ENCODE data around the gene CACNA1B. TPM values are rescaled to one million over a fixed set of nuclear protein-coding genes. Genes with fewer than 3 reads are reported as not detected.

The CACNA1B gene
- total RNA-seq, 1 experiment from 2014 or later = 0.34 TPM

- ChIA-PET CTCF (no interaction called here), POLR2A (ENCODE audit: low non-redundant PET) (no interaction called here)
- Histone ChIP-seq H3K27me3 (replicated peaks; ENCODE audit: insufficient read depth, low read depth, low read length, poor library complexity) (no peaks in the 10 kb centered on the region), H3K27ac (ENCODE audit: low read depth, low read length, poor library complexity, severe bottlenecking) (no peak overlapping the region), H3K36me3 (ENCODE audit: insufficient read depth, low read length, poor library complexity, severe bottlenecking) (no peaks in the 10 kb centered on the region), H3K9me3 (ENCODE audit: low read depth, low read length, poor library complexity, severe bottlenecking) (no peaks in the 10 kb centered on the region), H3K4me1 (ENCODE audit: insufficient read depth, low read length, poor library complexity, severe bottlenecking) (no peaks in the 10 kb centered on the region), H3K4me3 (ENCODE audit: low read depth, low read length, poor library complexity, severe bottlenecking) (no peak overlapping the region)
- no peak for TF ChIP-seq EZH2 (IDR thresholded peaks at IDR 0.05; ENCODE audit: borderline replicate concordance, low read depth, low read length, poor library complexity, severe bottlenecking)
- TF ChIP-seq CTCF (conservative IDR thresholded peaks at IDR 0.05; ENCODE audit: low read depth, low read length) = no peak
- intact Hi-C loops (cut with micrococcal nuclease; ENCODE audit: unreplicated experiment) = loop anchor here (5.0 kb wide), 1 partner anchor 439 kb away; no protein-coding TSS in a partner anchor
- no peak for DNase-seq (ENCODE audit: low spot score)
- no TSS peak for BruUV-seq (replicated peaks)
These were observed 234.0 kb downstream of the CACNA1B start for GRCh38 chr9:138111607-138112006.

DNA sequence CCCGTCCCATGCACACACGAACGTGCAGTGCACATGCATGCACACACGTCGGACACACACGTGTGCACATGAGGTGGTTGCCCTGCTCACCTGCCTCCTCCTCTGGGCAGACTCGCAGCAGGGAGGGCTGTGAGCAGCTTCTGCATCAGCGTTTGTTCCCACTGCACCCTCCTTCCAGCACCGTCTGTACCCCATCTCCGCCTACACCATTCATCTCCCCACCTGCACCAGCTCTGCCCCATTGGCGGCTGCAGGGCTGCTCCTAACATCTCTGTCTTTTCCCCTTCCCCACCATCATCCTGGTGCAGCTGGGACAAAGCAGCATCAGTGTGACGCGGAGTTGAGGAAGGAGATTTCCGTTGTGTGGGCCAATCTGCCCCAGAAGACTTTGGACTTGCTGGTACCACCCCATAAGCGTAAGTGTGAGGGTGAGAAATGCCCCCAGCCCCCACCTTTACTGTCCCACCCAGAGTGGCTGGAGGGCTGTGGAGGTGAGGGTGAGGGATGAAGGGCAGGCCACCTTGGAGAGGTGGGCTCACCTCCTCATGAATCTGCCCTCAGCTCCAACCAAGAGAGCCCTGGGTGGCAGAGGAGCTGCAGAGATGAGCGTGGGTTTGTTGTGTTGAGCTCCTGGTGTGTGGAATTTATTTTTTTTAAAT is 234.6 kb downstream of the CACNA1B start:
- Histone ChIP-seq H3K27me3 (replicated peaks; ENCODE audit: insufficient read depth, low read depth, low read length, poor library complexity) (no peaks in the 10 kb centered on the region), H3K27ac (ENCODE audit: low read depth, low read length, poor library complexity, severe bottlenecking) (no peak overlapping the region), H3K4me1 (ENCODE audit: insufficient read depth, low read length, poor library complexity, severe bottlenecking) (no peaks in the 10 kb centered on the region), H3K36me3 (ENCODE audit: insufficient read depth, low read length, poor library complexity, severe bottlenecking) (no peaks in the 10 kb centered on the region), H3K4me3 (ENCODE audit: low read depth, low read length, poor library complexity, severe bottlenecking) (no peak overlapping the region), H3K9me3 (ENCODE audit: low read depth, low read length, poor library complexity, severe bottlenecking) (no peaks in the 10 kb centered on the region)
- intact Hi-C loops (cut with micrococcal nuclease; ENCODE audit: unreplicated experiment) = loop anchor here (5.0 kb wide), 1 partner anchor 440 kb away; no protein-coding TSS in a partner anchor
- no TSS peak for BruUV-seq (replicated peaks)
- CTCF ChIA-PET = no interaction called here
- POLR2A ChIA-PET (ENCODE audit: low non-redundant PET) = no interaction called here
- TF ChIP-seq CTCF (conservative IDR thresholded peaks at IDR 0.05; ENCODE audit: low read depth, low read length) (no peak), EZH2 (IDR thresholded peaks at IDR 0.05; ENCODE audit: borderline replicate concordance, low read depth, low read length, poor library complexity, severe bottlenecking) (no peak)
- DNase-seq (ENCODE audit: low spot score) = no peak

DNA sequence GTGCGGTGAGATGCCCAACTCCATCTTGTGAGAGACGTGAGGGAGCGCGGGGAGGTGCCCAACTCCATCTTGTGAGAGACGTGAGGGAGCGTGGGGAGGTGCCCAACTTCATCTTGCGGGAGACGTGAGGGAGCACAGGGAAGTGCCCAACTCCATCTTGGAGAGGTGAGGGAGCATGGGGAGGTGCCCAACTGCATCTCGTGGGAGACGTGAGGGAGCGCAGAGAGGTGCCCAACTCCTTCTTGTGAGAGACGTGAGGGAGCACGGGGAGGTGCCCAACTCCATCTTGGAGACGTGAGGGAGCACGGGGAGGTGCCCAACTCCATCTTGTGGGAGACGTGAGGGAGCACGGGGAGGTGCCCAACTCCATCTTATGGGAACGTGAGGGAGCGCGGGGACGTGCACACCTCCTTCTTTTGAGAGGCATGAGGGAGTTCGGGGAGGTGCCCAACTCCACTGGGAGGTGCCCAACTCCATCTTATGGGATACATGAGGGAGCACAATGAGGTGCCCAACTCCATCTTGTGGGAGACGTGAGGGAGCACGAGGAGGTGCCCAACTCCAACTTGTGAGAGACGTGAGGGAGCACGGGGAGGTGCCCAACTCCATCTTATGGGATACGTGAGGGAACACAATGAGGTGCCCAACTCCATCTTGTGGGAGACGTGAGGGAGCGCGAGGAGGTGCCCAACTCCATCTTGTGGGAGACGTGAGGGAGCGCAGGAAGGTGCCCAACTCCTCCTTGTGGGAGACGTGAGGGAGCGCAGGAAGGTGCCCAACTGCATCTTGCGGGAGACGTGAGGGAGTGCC is 235.4 kb downstream of the CACNA1B start:
- ChIA-PET POLR2A (ENCODE audit: low non-redundant PET) (no interaction called here), CTCF (interaction anchor here (0.7 kb wide), 1 partner anchor 441 kb away, joined by 3 read pairs; no protein-coding TSS in a partner anchor)
- Histone ChIP-seq H3K4me1 (ENCODE audit: insufficient read depth, low read length, poor library complexity, severe bottlenecking) (no peaks in the 10 kb centered on the region), H3K27me3 (replicated peaks; ENCODE audit: insufficient read depth, low read depth, low read length, poor library complexity) (no peaks in the 10 kb centered on the region), H3K36me3 (ENCODE audit: insufficient read depth, low read length, poor library complexity, severe bottlenecking) (no peaks in the 10 kb centered on the region), H3K4me3 (ENCODE audit: low read depth, low read length, poor library complexity, severe bottlenecking) (no peak overlapping the region), H3K27ac (ENCODE audit: low read depth, low read length, poor library complexity, severe bottlenecking) (no peak overlapping the region), H3K9me3 (ENCODE audit: low read depth, low read length, poor library complexity, severe bottlenecking) (no peaks in the 10 kb centered on the region)
- peak; percentile 18 for DNase-seq (ENCODE audit: low spot score)
- BruUV-seq (replicated peaks) = no TSS peak
- intact Hi-C loops (cut with micrococcal nuclease; ENCODE audit: unreplicated experiment) = loop anchor here (5.0 kb wide), 1 partner anchor 441 kb away; no protein-coding TSS in a partner anchor
- no peak for TF ChIP-seq EZH2 (IDR thresholded peaks at IDR 0.05; ENCODE audit: borderline replicate concordance, low read depth, low read length, poor library complexity, severe bottlenecking)
- TF ChIP-seq CTCF (conservative IDR thresholded peaks at IDR 0.05; ENCODE audit: low read depth, low read length) = no peak
